Activated CD8-positive, alpha-beta memory T cell treated with anti-CD3 and anti-CD28 coated beads for 48 hours (primary cell): ENCODE measurements around the gene TTC9B.
"Not testable (repeated sequence)": the region's sequence is repeated elsewhere in the genome, so short reads cannot be mapped to it uniquely, and the experiment has no call there.

Experiments
- DNase-seq, 3 experiments: peaks; one replicate each; pipeline ENCODE4 v3.0.0-alpha.2; 2020; ENCODE audit warnings: low read depth in 2 of 3, low spot score in 2 of 3

The TTC9B gene

GRCh38 chr19:40174092-40174491, 44.1 kb downstream of the TTC9B start:
- DNase-seq, result no peak

DNA sequence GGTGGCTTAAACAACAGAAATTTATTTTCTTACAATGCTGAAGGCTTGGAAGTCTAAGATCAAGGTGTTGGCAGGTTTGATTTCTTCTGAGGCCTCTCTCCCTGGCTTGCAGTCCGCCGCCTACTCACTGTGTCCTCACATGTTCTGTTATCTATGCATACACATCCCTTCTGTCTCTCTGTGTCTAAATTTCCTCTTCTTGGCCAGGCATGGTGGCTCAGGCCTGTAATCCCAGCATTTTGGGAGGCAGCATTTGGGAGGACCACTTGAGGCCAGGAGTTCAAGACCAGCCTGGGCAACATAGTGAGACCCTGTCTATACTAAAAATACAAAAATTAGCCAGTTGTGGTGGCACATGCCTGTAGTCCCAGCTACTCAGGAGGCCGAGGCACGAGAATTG, 46.9 kb downstream of the TTC9B start:
- DNase-seq, result not testable (repeated sequence)

DNA sequence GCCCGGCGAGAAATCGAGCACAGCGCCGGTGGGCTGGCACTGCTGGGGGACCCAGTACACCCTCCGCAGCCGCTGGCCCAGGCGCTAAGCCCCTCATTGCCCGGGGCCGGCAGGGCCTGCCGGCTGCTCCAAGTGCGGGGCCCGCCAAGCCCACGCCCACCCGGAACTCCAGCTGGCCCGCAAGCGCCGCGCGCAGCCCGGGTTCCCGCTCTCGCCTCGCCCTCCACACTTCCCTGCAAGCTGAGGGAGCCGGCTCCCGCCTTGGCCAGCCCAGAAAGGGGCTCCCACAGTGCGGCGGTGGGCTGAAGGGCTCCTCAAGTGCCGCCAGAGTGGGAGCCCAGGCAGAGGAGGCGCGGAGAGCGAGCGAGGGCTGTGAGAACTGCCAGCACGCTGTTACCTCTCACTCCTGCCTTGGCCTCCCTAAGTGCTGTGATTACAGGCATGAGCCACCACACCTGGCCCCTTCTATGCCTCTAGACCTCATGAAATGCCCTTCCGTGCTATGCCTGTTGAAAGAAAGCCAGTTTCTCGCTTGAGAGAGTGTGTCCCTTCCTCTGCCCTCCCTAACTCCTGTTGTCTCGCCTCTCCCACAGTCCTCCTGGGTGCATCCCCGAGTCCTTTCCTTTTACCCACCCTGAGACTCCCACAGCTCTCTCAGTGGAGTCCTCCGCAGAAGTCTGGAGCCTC, 47.7 kb downstream of the TTC9B start:
- DNase-seq, result not testable (repeated sequence)

GRCh38 chr19:40169482-40170302, 48.5 kb downstream of the TTC9B start:
- DNase-seq, result not testable (repeated sequence)
